DOHH2 (cell line): ENCODE data around the gene SFTPB.

Experiments used
- H3F3A ChIP-seq: fragments of 200-600 bp; sonication (generic), shearing (Covaris generic); 2 replicates; pipeline ENCODE4 v1.6.0; 2016; ENCODE audit warnings: antibody characterized with exemption, mild to moderate bottlenecking; ENCODE audit not compliant: control insufficient read depth, insufficient read depth
- H3K27ac ChIP-seq: fragments of 200-600 bp; sonication (generic); 2 replicates; pipeline ENCODE4 v1.5.1; 2014; ENCODE audit warnings: low read depth, mild to moderate bottlenecking, low read length, moderate library complexity
- H3K27me3 ChIP-seq: fragments of 200-600 bp; sonication (generic); 2 replicates; pipeline ENCODE4 v1.6.1; 2014; ENCODE audit warnings: mild to moderate bottlenecking, low read length, mixed read lengths; ENCODE audit not compliant: control insufficient read depth
- H3K36me3 ChIP-seq: fragments of 200-600 bp; sonication (generic); 2 replicates; pipeline ENCODE4 v1.6.1; 2014; ENCODE audit warnings: mild to moderate bottlenecking, low read length, moderate library complexity, mixed read lengths; ENCODE audit not compliant: control insufficient read depth
- H3K4me1 ChIP-seq: fragments of 200-600 bp; sonication (generic); 2 replicates; pipeline ENCODE4 v1.6.1; 2014; ENCODE audit warnings: mild to moderate bottlenecking, low read length, mixed read lengths; ENCODE audit not compliant: control insufficient read depth
- H3K4me2 ChIP-seq: fragments of 200-600 bp; sonication (generic); 2 replicates; pipeline ENCODE4 v1.6.0; 2014; ENCODE audit warnings: mild to moderate bottlenecking, low read length, moderate library complexity
- H3K4me3 ChIP-seq: fragments of 200-600 bp; sonication (generic); 2 replicates; pipeline ENCODE4 v1.5.1; 2014; ENCODE audit warnings: mild to moderate bottlenecking, low read length, mixed read lengths
- H3K79me2 ChIP-seq: fragments of 200-600 bp; sonication (generic); 2 replicates; pipeline ENCODE4 v1.6.1; 2014; ENCODE audit warnings: mild to moderate bottlenecking, low read length, mixed read lengths; ENCODE audit not compliant: control insufficient read depth
- H3K9me2 ChIP-seq: fragments of 200-600 bp; sonication (generic); replicated peaks from 2 replicates; pipeline ENCODE4 v1.6.1; 2014; ENCODE audit warnings: mild to moderate bottlenecking, low read length, mixed read lengths; ENCODE audit not compliant: control insufficient read depth
- H3K9me3 ChIP-seq: fragments of 200-600 bp; sonication (generic); 2 replicates; pipeline ENCODE4 v1.6.1; 2014; ENCODE audit warnings: antibody characterized with exemption, low read length, mixed read lengths; ENCODE audit not compliant: control insufficient read depth, insufficient read depth
- H4K20me1 ChIP-seq: fragments of 200-600 bp; sonication (generic); 2 replicates; pipeline ENCODE4 v1.6.0; 2014; ENCODE audit warnings: low read depth, mild to moderate bottlenecking, antibody characterized with exemption, low read length, moderate library complexity; ENCODE audit not compliant: control insufficient read depth, insufficient read depth
- EZH2phosphoT487 ChIP-seq: fragments of 200-600 bp; sonication (generic); IDR thresholded peaks from 2 replicates; pipeline ENCODE4 v1.6.1; 2017; ENCODE audit warnings: borderline replicate concordance, mild to moderate bottlenecking, antibody characterized with exemption, low read length, moderate library complexity, mixed read lengths
- TF ChIP-seq, protein P1 (sequence below): fragments of 200-600 bp; sonication (generic); IDR thresholded peaks from one replicate; pipeline ENCODE4 v1.5.1; 2014; ENCODE audit warnings: antibody characterized with exemption, mild to moderate bottlenecking, low read depth, low read length; ENCODE audit not compliant: poor library complexity, severe bottlenecking

Gene SFTPB

GRCh38 chr2:85704800-85705679 is 37.0 kb upstream of the SFTPB start:
- peak overlapping the region; percentile 27 for H3K4me2 ChIP-seq

GRCh38 chr2:85704038-85704437 is 36.0 kb upstream of the SFTPB start:
- no peak overlapping the region for H3K4me2 ChIP-seq
- no peaks in the 10 kb centered on the region; the same call in 1 of the 2 replicates for H3F3A ChIP-seq
- H3K27me3 ChIP-seq = peaks cover 11% of the 10 kb centered on the region
- no peaks in the 10 kb centered on the region for H3K79me2 ChIP-seq
- no peak overlapping the region for H3K27ac ChIP-seq
- H4K20me1 ChIP-seq = no peaks in the 10 kb centered on the region
- H3K36me3 ChIP-seq = no peaks in the 10 kb centered on the region
- peaks cover 14% of the 10 kb centered on the region for H3K4me1 ChIP-seq
- no peaks in the 10 kb centered on the region for H3K9me3 ChIP-seq
- H3K4me3 ChIP-seq = no peak overlapping the region
- no peaks in the 10 kb centered on the region for H3K9me2 ChIP-seq
- TF ChIP-seq, protein P1, sequence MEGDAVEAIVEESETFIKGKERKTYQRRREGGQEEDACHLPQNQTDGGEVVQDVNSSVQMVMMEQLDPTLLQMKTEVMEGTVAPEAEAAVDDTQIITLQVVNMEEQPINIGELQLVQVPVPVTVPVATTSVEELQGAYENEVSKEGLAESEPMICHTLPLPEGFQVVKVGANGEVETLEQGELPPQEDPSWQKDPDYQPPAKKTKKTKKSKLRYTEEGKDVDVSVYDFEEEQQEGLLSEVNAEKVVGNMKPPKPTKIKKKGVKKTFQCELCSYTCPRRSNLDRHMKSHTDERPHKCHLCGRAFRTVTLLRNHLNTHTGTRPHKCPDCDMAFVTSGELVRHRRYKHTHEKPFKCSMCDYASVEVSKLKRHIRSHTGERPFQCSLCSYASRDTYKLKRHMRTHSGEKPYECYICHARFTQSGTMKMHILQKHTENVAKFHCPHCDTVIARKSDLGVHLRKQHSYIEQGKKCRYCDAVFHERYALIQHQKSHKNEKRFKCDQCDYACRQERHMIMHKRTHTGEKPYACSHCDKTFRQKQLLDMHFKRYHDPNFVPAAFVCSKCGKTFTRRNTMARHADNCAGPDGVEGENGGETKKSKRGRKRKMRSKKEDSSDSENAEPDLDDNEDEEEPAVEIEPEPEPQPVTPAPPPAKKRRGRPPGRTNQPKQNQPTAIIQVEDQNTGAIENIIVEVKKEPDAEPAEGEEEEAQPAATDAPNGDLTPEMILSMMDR = no peak
- TF ChIP-seq EZH2phosphoT487 = no peak

More at GRCh38 chr2:85704800-85705679, 37.0 kb upstream of the SFTPB start:
- no peak for TF ChIP-seq EZH2phosphoT487
- TF ChIP-seq, protein P1 = no peak
- no peaks in the 10 kb centered on the region for H3K79me2 ChIP-seq
- no peaks in the 10 kb centered on the region for H3K36me3 ChIP-seq
- H3K4me1 ChIP-seq = peaks cover 14% of the 10 kb centered on the region
- H4K20me1 ChIP-seq = no peaks in the 10 kb centered on the region
- H3K27me3 ChIP-seq = peaks cover 18% of the 10 kb centered on the region
- no peak overlapping the region for H3K4me3 ChIP-seq
- H3K27ac ChIP-seq = no peak overlapping the region
- H3K9me3 ChIP-seq = no peaks in the 10 kb centered on the region
- no peaks in the 10 kb centered on the region for H3K9me2 ChIP-seq
- no peaks in the 10 kb centered on the region; the same call in 1 of the 2 replicates for H3F3A ChIP-seq

DNA sequence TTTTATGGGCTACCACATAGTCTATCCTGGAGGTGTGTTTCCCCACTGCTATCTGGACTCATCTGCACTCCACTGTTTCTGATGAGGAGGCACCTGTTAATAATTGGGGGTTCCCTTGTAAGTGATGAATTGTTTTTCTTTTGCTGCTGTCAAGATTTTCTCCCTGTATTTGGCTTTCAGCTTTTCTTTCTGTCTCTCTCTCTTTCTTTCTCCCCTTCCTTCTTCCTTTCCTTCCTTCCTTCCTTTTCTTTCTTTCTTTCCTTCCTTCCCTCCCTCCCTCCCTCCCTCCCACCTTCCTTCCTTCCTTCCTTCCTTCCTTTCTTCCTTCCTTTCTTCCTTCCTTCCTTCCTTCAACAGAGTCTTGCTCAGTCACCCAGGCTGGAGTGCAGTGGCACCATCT is 35.3 kb upstream of the SFTPB start:
- Histone ChIP-seq H3K4me3 (no peak overlapping the region), H3K9me2 (no peaks in the 10 kb centered on the region), H3K27me3 (peaks cover 6% of the 10 kb centered on the region; the same call in 1 of the 2 replicates), H3K27ac (no peak overlapping the region), H3K4me2 (no peak overlapping the region), H4K20me1 (no peaks in the 10 kb centered on the region), H3K4me1 (peaks cover 14% of the 10 kb centered on the region), H3F3A (no peaks in the 10 kb centered on the region; the same call in 1 of the 2 replicates), H3K79me2 (no peaks in the 10 kb centered on the region), H3K9me3 (no peaks in the 10 kb centered on the region), H3K36me3 (no peaks in the 10 kb centered on the region)
- TF ChIP-seq, protein P1 = no peak
- TF ChIP-seq EZH2phosphoT487 = no peak
